Measurements from ENCODE around the gene RHOT2. TPM values are rescaled to one million over a fixed set of nuclear protein-coding genes. Genes with fewer than 3 reads are reported as not detected.

RHOT2 gene
- total RNA-seq, 2 donors from 2014 or later, result 62.0 to 80.4 TPM

DNA sequence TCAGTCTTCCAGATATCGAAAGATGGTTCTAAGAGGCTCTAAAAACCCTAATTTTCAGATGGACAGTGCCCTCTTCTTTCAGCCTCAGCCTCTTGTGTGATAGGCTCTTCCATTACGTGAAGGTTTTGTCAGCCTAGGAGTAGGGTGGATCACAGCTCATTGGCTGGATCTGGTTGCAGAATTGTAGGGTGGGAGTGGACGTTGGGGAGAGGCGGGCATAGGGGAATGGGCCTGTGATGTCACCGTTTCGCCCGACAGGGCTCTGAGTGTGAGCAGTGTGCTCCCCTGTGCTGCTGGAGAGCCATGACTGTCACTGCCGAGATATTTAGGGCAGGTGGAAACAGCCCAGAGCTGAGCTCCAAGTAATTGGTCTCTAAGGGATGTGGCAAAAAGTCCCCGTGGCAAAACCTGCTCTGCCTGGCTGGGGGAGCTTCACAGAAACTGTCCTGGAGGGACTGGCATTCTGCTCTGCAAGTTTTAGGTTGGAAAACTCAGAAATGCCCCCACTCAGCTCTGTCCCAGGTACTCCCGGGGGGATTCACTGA, 43.3 kb upstream of the RHOT2 start:
- Histone ChIP-seq H3K27me3 (replicated peaks; ENCODE audit: insufficient read depth) (no peaks in the 10 kb centered on the region), H3K27ac (no peak overlapping the region), H3K4me3 (no peak overlapping the region), H3K4me1 (ENCODE audit: control insufficient read depth in 1 of 2, low read depth in 2 of 2) (no peaks in the 10 kb centered on the region), H3K9me3 (no peaks in the 10 kb centered on the region), H3K36me3 (peaks cover 15% of the 10 kb centered on the region)
- TF ChIP-seq, protein P1, sequence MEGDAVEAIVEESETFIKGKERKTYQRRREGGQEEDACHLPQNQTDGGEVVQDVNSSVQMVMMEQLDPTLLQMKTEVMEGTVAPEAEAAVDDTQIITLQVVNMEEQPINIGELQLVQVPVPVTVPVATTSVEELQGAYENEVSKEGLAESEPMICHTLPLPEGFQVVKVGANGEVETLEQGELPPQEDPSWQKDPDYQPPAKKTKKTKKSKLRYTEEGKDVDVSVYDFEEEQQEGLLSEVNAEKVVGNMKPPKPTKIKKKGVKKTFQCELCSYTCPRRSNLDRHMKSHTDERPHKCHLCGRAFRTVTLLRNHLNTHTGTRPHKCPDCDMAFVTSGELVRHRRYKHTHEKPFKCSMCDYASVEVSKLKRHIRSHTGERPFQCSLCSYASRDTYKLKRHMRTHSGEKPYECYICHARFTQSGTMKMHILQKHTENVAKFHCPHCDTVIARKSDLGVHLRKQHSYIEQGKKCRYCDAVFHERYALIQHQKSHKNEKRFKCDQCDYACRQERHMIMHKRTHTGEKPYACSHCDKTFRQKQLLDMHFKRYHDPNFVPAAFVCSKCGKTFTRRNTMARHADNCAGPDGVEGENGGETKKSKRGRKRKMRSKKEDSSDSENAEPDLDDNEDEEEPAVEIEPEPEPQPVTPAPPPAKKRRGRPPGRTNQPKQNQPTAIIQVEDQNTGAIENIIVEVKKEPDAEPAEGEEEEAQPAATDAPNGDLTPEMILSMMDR (IDR thresholded peaks at IDR 0.05), result no peak
- ATAC-seq (ENCODE audit: insufficient number of reproducible peaks, low FRiP score, low read depth), result no peak
- no peak for DNase-seq (ENCODE audit: low spot score)

DNA sequence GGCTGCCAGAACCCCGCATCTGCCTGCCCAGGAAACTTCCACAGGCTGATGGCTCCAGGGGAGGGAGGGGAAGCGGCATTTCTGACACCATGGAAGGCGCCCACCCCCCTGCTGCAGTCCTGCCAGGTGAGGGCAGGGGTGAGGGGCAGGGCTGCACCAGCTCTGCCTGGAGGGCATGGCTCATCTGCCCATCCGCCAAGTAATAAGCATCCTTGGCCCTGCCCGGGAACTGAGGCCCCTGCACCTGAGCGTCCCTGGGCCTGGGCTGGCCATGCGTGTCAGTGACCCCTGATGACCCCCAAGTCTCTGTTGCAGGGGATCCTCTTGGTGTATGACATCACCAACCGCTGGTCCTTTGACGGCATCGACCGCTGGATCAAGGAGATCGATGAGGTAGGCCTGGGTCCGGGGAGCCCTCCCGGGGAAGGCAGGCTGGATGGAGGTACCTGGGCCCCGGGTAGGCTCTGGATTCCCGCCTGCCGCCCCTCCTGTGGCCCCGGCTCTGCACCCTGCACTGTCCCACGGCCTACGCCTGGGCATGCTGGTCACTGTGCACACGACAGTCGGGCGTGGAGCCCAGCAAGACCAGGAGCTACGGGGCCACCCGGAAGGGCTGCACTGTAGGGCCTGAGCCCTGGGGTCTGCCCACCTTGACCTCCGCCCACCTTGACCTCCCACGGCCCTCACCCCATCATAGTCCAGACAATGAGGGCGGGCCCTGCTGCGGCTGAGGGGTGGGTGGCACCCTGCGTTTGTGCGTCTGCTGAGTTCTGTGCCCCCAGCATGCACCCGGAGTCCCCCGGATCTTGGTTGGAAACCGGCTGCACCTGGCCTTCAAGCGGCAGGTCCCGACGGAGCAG, 42.6 kb upstream of the RHOT2 start:
- DNase-seq (ENCODE audit: low spot score) (no peak), ATAC-seq (ENCODE audit: insufficient number of reproducible peaks, low FRiP score, low read depth) (no peak)
- H3K36me3 ChIP-seq, result peaks cover 15% of the 10 kb centered on the region
- H3K9me3 ChIP-seq, result no peaks in the 10 kb centered on the region
- TF ChIP-seq, protein P1 (IDR thresholded peaks at IDR 0.05), result no peak
- H3K4me1 ChIP-seq (ENCODE audit: control insufficient read depth in 1 of 2, low read depth in 2 of 2), result no peaks in the 10 kb centered on the region
- no peak overlapping the region for H3K27ac ChIP-seq
- no peaks in the 10 kb centered on the region for H3K27me3 ChIP-seq (replicated peaks; ENCODE audit: insufficient read depth)
- H3K4me3 ChIP-seq, result no peak overlapping the region

DNA sequence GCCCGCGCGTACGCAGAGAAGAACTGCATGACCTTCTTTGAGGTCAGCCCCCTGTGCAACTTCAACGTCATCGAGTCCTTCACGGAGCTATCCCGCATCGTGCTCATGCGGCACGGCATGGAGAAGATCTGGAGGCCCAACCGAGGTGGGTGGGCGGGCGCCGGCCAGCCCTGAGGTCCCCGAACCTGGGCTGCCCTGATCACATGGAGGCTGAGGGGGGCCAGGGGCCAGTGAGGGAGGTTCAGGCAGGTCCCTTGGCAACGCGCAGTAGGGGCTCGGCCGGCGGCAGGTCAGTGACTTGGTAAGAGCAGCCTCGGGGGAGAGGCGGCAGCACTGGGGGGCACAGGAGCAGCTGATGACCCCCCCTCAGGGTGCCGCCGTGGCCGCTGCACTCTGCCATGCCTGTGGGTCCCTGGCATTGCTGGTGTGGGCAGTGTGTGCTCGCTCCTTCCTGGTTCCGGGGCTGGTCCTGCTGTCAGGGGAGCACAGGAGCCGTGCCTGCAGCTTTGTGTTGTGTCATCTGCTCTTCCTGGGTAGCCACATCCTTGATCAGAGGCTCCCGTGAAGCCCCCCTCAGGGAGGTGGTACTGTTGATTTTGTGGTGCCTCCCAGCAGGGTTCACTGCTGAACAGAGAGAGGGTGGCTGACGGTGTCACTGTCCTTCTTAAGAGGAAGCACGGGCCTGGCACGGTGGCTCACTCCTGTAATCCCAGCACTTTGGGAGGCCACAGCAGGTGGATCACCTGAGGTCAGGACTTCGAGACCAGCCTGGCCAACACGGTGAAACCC, 41.8 kb upstream of the RHOT2 start:
- Histone ChIP-seq H3K36me3 (peaks cover 15% of the 10 kb centered on the region), H3K27ac (no peak overlapping the region), H3K27me3 (replicated peaks; ENCODE audit: insufficient read depth) (no peaks in the 10 kb centered on the region), H3K9me3 (no peaks in the 10 kb centered on the region), H3K4me1 (ENCODE audit: control insufficient read depth in 1 of 2, low read depth in 2 of 2) (peaks cover 0 to 5% of the 10 kb centered on the region in 2 donors), H3K4me3 (no peak overlapping the region)
- ATAC-seq (ENCODE audit: insufficient number of reproducible peaks, low FRiP score, low read depth) (no peak), DNase-seq (ENCODE audit: low spot score) (no peak)
- TF ChIP-seq, protein P1 (IDR thresholded peaks at IDR 0.05), result no peak

DNA sequence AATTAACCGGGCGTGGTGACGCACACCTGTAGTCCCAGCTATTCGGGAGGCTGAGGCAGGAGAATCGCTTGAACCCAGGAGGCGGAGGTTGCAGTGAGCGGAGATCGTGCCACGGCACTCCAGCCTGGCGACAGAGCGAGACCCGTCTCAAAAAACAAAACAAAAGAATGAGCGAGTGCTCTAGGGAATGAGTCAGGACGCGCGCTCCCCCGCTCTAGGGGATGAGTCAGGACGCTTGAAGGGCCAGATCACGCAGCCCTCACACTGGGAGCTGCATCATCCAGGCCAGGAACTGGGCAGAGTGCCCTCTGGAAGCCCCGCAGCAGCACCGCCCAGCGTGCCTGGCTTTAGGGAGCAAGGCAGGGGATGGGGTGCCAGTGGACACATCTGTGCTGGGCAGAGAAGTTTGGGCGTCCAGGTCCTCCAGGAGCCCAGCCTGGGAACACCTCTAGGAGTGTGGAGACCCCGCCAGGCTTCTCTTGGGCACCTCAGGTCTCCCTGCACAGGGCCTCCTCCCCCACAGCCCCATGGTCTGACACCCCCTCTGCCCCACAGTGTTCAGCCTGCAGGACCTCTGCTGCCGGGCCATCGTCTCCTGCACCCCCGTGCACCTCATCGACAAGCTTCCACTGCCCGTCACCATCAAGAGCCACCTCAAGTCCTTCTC, 41.0 kb upstream of the RHOT2 start:
- ATAC-seq (ENCODE audit: insufficient number of reproducible peaks, low FRiP score, low read depth), result no peak
- H3K9me3 ChIP-seq, result no peaks in the 10 kb centered on the region
- H3K4me3 ChIP-seq, result no peak overlapping the region
- peaks cover 15% of the 10 kb centered on the region for H3K36me3 ChIP-seq
- DNase-seq (ENCODE audit: low spot score), result no peak
- peaks cover 0 to 6% of the 10 kb centered on the region in 2 donors for H3K4me1 ChIP-seq (ENCODE audit: control insufficient read depth in 1 of 2, low read depth in 2 of 2)
- TF ChIP-seq, protein P1 (IDR thresholded peaks at IDR 0.05), result no peak
- H3K27ac ChIP-seq, result no peak overlapping the region
- H3K27me3 ChIP-seq (replicated peaks; ENCODE audit: insufficient read depth), result no peaks in the 10 kb centered on the region

All from thoracic aorta (tissue), 2 donors.